ENCODE measurements around the gene AHCYL2.

AHCYL2 gene

GRCh38 chr7:129375141-129375938, 150.5 kb downstream of the AHCYL2 start:
- no peak for FAIRE-seq
- no peak for DNase-seq (ENCODE audit: insufficient read length, low spot score)

DNA sequence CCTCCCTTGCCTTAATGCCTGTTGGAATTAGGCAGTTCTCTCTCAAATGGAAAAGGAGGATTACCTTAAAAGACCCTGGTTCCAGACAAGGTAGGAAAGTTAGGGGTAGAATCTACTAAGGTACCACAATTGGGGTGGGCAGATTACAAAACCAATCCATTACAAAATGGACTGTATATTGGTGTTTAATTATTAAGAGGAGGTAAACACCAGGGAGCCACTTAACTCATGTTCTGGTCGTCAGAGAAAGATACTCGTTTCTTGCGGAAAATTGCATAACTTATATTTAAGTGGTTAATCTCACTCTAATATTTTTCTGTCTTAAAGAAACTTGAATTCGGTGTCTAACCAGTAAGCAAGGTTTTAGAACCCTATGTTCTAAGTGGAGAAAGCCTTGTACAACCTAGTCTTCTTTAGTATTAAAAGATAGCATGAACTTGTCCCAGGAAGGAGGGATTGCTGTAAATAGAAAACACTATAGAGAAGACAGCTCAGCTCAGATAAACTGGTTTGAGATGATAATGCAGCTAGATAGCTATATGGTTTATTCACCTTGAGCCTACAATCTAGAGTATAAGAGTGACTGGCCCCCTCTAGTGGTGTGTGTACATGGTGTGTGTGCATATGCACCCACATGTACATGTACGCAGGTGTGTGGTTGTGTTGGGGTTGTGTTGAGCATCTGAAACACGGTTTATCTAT, 151.4 kb downstream of the AHCYL2 start:
- DNase-seq (ENCODE audit: insufficient read length, low spot score), result no peak
- no peak for FAIRE-seq

DNA sequence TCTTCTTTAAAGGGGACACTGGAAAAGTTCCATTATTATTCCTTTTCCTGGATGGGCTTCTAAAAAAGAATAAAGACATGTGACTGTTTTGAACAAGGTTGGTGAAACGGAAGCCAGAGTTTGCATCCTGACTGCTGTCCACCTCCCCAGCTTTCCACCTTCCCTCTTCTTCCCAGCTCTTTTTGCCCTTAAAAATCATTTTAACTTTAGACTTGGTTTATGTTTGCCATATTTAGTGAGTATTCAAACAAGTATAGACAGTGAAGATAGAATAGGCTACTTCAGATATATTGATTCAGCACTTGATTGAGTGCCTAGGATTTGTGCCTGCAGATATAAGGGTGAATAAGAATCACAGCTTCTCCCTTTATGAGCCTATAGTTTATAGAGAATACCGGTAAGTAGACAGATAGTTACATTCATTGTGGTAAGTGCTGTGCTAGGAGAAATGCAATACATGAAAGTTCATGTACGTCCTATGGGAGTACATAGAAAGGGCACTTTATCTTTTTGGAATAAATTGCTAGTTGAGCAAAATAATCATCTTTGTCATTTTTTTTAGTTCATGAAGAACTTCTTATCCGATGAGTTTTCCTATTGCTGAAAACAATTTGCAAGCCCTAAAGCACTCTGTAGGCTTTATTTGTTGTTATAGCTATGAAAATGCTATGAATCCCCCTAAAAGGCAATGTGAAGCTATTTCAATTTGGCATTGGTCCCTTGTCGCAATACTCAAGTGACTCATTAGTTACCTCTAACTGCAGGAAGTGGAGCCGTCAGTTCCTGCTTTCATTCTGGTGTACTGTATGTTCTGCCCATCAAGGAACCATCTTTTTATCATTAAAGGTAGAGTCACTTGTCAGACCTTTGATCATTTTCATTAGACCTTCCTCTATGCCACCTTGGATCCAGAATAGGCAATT, 152.2 kb downstream of the AHCYL2 start:
- FAIRE-seq (peak; percentile 81), DNase-seq (ENCODE audit: insufficient read length, low spot score) (no peak)

- no peak for FAIRE-seq
- DNase-seq (ENCODE audit: insufficient read length, low spot score), result no peak
Observed at GRCh38 chr7:129381710-129382484, 157.1 kb downstream of the AHCYL2 start.

- DNase-seq (ENCODE audit: insufficient read length, low spot score), result no peak
- no peak for FAIRE-seq
Observed at GRCh38 chr7:129383542-129384132, 158.8 kb downstream of the AHCYL2 start.

DNA sequence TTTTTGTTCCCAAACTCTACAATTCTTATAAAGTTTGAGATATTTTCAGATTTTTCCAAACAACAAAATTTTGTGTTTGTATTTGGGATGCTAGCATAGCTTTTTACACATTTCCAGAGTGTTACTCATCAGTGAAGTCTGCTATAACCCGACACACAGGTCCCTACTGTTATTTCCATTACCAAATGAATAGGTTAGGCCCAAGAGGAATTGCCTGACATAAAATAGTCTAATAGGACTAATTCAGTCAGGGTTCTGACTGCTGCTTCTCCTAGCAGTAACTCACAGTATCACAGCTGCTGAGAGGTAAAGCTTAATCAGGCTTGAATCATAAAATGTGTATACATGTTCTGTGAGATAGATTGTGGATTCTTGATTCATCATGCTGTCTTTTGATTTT, 160.3 kb downstream of the AHCYL2 start:
- DNase-seq (ENCODE audit: insufficient read length, low spot score) (no peak), FAIRE-seq (no peak)

- no peak for DNase-seq (ENCODE audit: insufficient read length, low spot score)
- FAIRE-seq, result no peak
Observed at GRCh38 chr7:129385598-129385997, 160.8 kb downstream of the AHCYL2 start.

DNA sequence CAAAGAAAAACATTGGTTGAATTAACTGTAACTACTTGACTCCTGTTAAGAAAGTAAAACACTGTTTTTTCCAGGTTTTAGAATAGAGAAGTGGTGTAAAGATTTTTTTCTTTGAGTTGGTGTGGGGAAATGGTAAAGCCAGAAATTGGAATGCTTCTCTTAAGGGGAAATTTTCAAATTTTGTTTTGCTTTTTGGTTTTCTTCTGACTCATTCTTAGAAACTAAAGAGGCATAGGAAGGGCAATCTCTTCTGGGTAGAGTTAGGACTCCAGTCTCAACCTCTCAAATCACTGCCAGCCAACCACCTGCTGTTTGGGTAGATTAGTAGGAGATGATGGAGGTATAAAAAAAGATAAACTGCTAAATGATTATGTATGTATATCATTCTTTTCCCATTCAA, 161.7 kb downstream of the AHCYL2 start:
- no peak for FAIRE-seq
- no peak for DNase-seq (ENCODE audit: insufficient read length, low spot score)

DNA sequence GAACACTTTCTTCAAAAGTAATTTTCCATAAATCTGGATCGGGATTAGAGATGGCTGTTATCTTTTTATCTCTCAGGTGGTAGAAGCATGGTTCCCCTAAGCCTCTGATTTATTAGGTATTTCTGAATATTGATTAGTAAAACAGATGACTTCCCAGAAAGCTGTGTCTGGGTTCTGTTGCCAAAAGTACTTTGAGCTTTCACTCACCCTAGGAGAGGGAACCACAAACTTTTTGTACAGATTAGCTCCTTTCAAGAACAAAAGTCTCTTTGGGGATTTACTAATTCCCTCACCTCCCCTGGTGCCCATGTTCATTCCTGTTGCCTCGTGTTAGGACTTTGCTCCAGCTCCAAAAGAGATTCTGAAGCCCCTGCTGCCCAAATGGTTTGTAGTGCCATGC, 162.7 kb downstream of the AHCYL2 start:
- FAIRE-seq (no peak), DNase-seq (ENCODE audit: insufficient read length, low spot score) (no peak)

- DNase-seq (ENCODE audit: insufficient read length, low spot score), result no peak
- no peak for FAIRE-seq
Observed at GRCh38 chr7:129388333-129389098, 163.7 kb downstream of the AHCYL2 start.

- FAIRE-seq, result no peak
- DNase-seq (ENCODE audit: insufficient read length, low spot score), result no peak
Observed at GRCh38 chr7:129389829-129390228, 165.0 kb downstream of the AHCYL2 start.

DNA sequence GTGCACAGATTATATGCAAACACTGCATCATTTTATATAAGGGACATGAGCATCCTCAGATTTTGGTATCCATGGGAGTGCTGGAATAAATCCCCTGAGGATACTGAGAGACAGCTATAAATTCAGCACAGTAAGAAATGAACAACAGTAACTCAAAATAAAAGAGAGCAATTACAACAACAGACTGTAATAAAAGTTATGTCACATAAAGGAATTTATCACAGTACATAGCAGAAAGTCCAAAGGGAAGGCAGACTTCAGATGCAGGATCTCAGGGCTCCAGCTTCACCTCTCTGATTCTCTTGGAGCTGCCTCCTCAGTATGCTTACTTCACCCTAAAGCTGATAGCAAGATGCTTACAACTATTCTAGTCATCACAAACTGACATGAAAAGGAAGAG, 165.5 kb downstream of the AHCYL2 start:
- DNase-seq (ENCODE audit: insufficient read length, low spot score) (no peak), FAIRE-seq (no peak)

- FAIRE-seq (no peak), DNase-seq (ENCODE audit: insufficient read length, low spot score) (no peak)
Observed at GRCh38 chr7:129391546-129392171, 166.8 kb downstream of the AHCYL2 start.

DNA sequence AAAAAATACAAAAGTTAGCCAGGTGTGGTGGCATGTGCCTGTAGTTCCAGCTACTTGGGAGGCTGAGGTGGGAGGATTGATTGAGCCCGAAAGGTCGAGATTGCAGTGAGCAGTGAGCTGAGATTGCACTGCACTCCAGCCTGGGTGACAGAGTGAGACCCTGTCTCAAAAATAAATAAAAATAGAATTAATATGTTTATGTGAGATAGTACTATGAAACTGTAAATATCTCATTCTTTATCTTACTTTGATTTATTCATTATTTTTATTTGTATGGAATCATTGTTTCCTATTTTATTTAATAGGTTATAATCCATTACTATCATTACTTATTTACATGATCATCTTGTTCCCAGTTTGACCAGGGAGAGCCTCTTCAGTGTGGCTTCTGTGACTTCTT, 168.4 kb downstream of the AHCYL2 start:
- FAIRE-seq (no peak), DNase-seq (ENCODE audit: insufficient read length, low spot score) (no peak)

- FAIRE-seq, result no peak
- no peak for DNase-seq (ENCODE audit: insufficient read length, low spot score)
Observed at GRCh38 chr7:129394101-129394500, 169.3 kb downstream of the AHCYL2 start.

DNA sequence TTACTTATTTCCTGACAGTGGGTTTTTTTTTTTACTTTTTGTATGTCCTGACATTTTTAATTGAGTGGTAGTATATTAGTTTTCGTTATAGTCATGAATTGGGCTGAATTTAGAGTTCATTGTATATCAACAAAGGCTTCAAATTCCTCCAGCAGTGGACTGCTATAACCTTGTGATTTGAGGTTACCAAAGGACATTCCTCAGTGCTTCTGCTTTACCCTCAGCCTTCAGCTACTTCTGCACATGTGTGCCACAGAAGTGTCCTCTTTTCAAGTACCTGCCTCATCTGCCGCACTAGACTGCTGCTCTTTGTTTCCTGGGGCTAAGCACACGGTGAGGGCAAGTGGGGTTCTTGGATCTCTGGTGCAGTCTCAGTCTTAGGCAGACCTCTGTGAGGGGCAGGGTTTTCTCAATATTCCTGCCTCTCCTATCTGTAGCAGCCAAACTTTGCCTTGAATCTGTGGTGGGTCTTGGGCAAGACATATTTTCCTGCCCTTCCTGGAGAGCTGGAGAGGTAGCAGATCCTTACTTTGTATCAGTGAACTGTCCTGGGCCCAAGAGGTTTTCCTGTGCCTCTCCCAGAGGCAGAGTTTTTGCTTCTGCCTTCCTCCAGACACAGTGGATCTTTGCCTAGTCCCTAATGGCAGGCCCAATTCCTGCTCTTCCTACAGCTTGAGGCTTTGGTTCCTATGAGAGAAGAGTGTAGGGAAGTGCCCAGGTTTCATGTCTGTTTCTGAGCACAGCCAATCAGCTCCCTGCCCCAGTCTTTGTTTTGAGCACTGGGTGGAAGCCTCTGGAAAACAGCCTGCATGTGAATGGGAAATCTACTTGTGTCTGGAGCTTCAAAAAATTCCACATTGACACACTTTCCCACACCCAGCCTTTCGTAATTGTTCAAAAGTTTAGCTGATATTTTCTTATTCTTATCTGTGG, 170.4 kb downstream of the AHCYL2 start:
- no peak for FAIRE-seq
- no peak for DNase-seq (ENCODE audit: insufficient read length, low spot score)

DNA sequence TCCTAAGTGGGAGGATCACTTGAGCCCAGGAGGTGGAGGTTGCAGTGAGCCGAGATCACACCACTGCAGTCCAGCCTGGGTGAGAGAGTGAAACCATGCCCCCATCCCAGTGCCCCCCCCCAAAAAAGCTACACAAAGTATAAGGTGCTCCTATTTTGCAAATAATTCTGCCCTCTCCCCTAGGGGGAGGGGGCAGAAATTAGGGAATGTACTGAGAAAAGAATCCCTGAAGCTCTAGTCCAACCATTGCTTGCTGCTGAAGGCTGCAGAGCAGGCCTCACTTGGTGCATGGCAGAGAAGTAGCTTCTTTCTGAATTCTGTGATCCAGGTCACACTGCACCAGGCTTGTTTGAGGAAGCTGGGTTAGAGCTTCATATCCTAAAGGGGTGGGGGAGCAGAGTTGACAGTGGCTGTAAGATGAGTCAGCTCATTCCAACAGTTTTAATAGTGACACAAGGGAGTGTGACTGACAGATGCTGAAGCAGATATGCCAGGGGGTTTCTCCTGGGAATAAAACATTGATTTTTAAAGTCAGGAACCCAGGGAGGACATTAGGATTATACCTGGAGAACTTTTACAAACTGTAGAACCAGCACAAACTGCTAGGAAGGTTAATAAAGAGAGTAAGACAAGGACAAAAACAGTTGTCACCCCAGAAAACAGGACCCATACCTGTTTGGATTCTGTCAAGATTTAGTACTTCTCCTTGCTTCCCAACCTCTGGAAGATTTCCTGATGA, 176.6 kb downstream of the AHCYL2 start:
- DNase-seq (ENCODE audit: insufficient read length, low spot score) (no peak), FAIRE-seq (no peak)

Measured in GM19239 (cell line).